Vagina (tissue), 2 donors: Measurements from ENCODE around the gene E2F3.

ENCODE experiments used
- CTCF ChIP-seq, 3 experiments: fragments of 450-650 bp in 2 of 3; fragments of 200-600 bp in 1 of 3; sonication (generic) in 1 of 3; IDR thresholded peaks; one replicate each; pipeline ENCODE4 v1.5.1; 2017 to 2019; ENCODE audit warnings: antibody characterized with exemption in 3 of 3, mild to moderate bottlenecking in 2 of 3, moderate library complexity in 2 of 3
- POLR2AphosphoS5 ChIP-seq, 2 donors: sonication (generic); formaldehyde crosslinking; IDR thresholded peaks; one replicate each; pipeline ENCODE4 v1.9.0; 2017; ENCODE audit warnings: antibody characterized with exemption in 2 of 2, mild to moderate bottlenecking in 2 of 2, low read depth in 1 of 2; ENCODE audit not compliant: insufficient read depth in 1 of 2

GRCh38 chr6:20354366-20354765 lies 47.3 kb upstream of the E2F3 start:
- TF ChIP-seq POLR2AphosphoS5 (IDR thresholded peaks at IDR 0.05; ENCODE audit: insufficient read depth in 1 of 2, low read depth in 1 of 2) (no peak), CTCF (IDR thresholded peaks at IDR 0.05) (no peak)
